Mammary epithelial cell (primary cell): Measurements from ENCODE around the gene FBLN5.

ENCODE experiments used
- EZH2 ChIP-seq: IDR thresholded peaks from 2 replicates; pipeline ENCODE4 v1.6.1; 2012; ENCODE audit warnings: low read length, inconsistent platforms, borderline replicate concordance
- TF ChIP-seq, protein P1 (sequence below), 2 donors: IDR thresholded peaks in 1 of 2; conservative IDR thresholded peaks in 1 of 2; 2 replicates each; pipeline ENCODE4 v1.5.1; 2011 to 2012; ENCODE audit warnings: inconsistent platforms in 2 of 2, low read length in 2 of 2, mild to moderate bottlenecking in 2 of 2, control low read depth in 1 of 2, low read depth in 1 of 2; ENCODE audit not compliant: insufficient read depth in 1 of 2; ENCODE audit errors: extremely low read depth in 1 of 2

DNA sequence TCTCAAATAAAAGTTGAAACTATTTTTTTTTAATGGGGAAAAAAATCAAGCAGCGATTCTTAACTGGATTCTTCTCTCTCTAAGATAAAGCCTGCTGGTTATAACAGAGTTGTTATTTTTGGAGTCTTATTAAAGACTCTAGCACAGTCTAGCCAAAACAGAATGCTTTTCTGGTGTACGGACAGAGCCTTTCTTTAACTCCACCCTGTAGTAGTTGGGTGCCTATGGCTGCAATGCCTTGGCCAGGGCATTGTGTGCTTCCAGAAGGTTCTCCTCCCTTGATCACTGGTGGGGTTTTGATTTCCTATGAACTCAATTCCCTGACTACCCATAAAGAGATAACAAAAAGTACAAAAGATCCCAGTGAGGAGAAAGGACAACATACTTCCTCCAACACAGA lies 44.4 kb downstream of the FBLN5 start:
- TF ChIP-seq, protein P1, sequence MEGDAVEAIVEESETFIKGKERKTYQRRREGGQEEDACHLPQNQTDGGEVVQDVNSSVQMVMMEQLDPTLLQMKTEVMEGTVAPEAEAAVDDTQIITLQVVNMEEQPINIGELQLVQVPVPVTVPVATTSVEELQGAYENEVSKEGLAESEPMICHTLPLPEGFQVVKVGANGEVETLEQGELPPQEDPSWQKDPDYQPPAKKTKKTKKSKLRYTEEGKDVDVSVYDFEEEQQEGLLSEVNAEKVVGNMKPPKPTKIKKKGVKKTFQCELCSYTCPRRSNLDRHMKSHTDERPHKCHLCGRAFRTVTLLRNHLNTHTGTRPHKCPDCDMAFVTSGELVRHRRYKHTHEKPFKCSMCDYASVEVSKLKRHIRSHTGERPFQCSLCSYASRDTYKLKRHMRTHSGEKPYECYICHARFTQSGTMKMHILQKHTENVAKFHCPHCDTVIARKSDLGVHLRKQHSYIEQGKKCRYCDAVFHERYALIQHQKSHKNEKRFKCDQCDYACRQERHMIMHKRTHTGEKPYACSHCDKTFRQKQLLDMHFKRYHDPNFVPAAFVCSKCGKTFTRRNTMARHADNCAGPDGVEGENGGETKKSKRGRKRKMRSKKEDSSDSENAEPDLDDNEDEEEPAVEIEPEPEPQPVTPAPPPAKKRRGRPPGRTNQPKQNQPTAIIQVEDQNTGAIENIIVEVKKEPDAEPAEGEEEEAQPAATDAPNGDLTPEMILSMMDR (conservative IDR thresholded peaks at IDR 0.05 in 1 of 2, IDR thresholded peaks at IDR 0.05 in 1 of 2; ENCODE audit: extremely low read depth in 1 of 2, insufficient read depth in 1 of 2, low read depth in 1 of 2, low read length in 2 of 2) = no peak
- TF ChIP-seq EZH2 = no peak
